Mucosa of descending colon (tissue), 3 donors: ENCODE results near the gene TEX261. TPM values are rescaled to one million over a fixed set of nuclear protein-coding genes. Genes with fewer than 3 reads are reported as not detected.

Experiments used
- ATAC-seq: fragments of 200-7000 bp; cut with Tn5 transposase; one replicate; pipeline ENCODE4 v1.9.1; 2020; ENCODE audit warnings: mild to moderate bottlenecking, moderate library complexity
- DNase-seq, 3 donors: peaks; one replicate each; pipeline ENCODE4 v3.0.0-alpha.2; 2020
- H3K36me3 ChIP-seq: fragments of 200-600 bp; one replicate; pipeline ENCODE4 v1.8.0; 2021; ENCODE audit warnings: low read depth, mild to moderate bottlenecking
- H3K4me1 ChIP-seq: fragments of 200-600 bp; one replicate; pipeline ENCODE4 v1.8.0; 2021; ENCODE audit warnings: low read depth, mild to moderate bottlenecking
- H3K4me3 ChIP-seq: fragments of 200-600 bp; one replicate; pipeline ENCODE4 v1.8.0; 2021; ENCODE audit warnings: mild to moderate bottlenecking
- H3K9me3 ChIP-seq: fragments of 200-600 bp; one replicate; pipeline ENCODE4 v1.8.0; 2021; ENCODE audit warnings: mild to moderate bottlenecking
- intact Hi-C, 2 donors: fragments of 100-400 bp; cut with DNase I in 1 of 2; cut with micrococcal nuclease in 1 of 2; formaldehyde crosslinking; loops; one replicate each; pipeline versions ENCODE4 v1.11.0 to v1.11.1; 2022; cut with DNase I, micrococcal nuclease
- total RNA-seq, 3 donors: library from RNA; stranded (reverse); fragmentation: NEBNext Ultra II Directional in 2 of 3; extraction: Animal tissue kit (Norgen Biotek cat#: 25700) in 2 of 3; gene quantifications; one replicate each; pipeline versions ENCODE4 v1.2.1 to v1.2.4, GENCODE V29; 2021 to 2023
- TF ChIP-seq, protein P1 (sequence below): fragments of 200-600 bp; IDR thresholded peaks from one replicate; pipeline ENCODE4 v1.8.0; 2022; ENCODE audit warnings: antibody characterized with exemption, mild to moderate bottlenecking
- donor health status: DM: no; HTN: no; CAD: no; lungs with moderate emphysema.
- donor health status: DM: no; HTN: no; CAD: no.
- donor health status: DM: no; HTN: yes; CAD: no.

The TEX261 gene
- total RNA-seq, 3 donors from 2014 or later, result 51.0 to 63.0 (median 51.4) TPM

DNA sequence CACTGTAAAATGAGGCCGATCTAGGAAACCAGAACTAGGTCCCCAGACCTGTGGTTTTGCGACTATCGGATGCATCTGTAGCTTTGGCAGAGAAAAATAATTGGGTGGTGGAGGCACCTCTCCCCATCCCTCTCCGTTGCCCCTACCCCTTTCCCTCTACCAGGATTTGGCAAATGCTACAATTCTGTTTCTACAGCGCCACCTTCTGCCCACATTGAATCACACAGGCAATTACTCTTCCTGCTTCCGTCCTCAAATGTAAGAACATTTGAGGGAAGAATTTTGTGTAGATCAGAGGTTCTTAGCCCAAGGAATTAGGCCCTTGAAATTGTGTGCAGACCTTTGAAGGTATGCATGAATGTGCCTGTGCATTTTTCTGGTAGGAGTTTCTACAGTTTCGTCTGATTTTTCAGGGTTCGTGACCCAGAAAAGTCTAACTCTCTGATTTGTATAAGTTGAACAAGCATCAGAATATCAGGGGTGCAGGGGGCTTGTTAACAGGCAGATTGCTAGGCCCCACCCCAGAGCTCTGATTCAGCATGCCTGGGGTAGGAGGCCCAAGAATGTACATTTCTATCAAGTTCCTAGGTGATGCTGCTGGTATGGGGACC is 47.7 kb downstream of the TEX261 start:
- Histone ChIP-seq H3K36me3 (no peaks in the 10 kb centered on the region), H3K4me1 (peaks cover 3% of the 10 kb centered on the region), H3K4me3 (no peak overlapping the region), H3K9me3 (no peaks in the 10 kb centered on the region)
- intact Hi-C loops, result loop anchor here in 1 of 2 donors (5.0 kb wide), 1 partner anchor 85 kb away; no protein-coding TSS in a partner anchor
- ATAC-seq, result peak; percentile 51
- TF ChIP-seq, protein P1, sequence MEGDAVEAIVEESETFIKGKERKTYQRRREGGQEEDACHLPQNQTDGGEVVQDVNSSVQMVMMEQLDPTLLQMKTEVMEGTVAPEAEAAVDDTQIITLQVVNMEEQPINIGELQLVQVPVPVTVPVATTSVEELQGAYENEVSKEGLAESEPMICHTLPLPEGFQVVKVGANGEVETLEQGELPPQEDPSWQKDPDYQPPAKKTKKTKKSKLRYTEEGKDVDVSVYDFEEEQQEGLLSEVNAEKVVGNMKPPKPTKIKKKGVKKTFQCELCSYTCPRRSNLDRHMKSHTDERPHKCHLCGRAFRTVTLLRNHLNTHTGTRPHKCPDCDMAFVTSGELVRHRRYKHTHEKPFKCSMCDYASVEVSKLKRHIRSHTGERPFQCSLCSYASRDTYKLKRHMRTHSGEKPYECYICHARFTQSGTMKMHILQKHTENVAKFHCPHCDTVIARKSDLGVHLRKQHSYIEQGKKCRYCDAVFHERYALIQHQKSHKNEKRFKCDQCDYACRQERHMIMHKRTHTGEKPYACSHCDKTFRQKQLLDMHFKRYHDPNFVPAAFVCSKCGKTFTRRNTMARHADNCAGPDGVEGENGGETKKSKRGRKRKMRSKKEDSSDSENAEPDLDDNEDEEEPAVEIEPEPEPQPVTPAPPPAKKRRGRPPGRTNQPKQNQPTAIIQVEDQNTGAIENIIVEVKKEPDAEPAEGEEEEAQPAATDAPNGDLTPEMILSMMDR, result peak; percentile 30
- peak in 1 of 3 donors; percentile 68 for DNase-seq

DNA sequence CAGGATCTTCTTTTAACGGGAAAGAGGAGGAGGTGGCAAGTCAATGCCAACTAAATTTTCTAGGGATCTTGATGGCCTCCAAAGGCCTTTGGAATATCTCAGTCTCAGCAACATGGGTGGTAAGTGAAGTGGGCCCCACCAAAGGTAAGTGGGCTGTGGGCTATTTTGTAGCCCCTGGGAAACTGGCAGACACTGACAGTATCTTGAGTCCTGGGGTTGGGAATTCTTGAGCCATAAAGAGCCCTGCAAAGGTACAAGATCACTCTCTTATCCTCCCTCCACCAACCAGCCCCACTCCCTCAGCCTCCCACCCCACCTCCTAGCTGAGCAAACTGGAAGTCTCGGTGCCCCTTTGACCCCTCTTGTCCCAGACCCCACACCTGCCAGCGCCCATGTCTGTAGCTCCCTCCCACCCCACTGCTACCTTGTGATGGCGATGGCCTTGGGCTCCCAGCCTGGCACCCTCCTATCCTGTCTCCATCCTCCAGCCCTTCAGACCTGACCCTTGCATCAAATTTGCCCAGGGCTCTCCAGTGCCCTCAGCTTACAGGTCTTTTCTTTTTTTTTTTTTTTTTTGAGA is 50.5 kb downstream of the TEX261 start:
- Histone ChIP-seq H3K9me3 (no peaks in the 10 kb centered on the region), H3K4me1 (peaks cover 3% of the 10 kb centered on the region), H3K4me3 (no peak overlapping the region), H3K36me3 (no peaks in the 10 kb centered on the region)
- TF ChIP-seq, protein P1, result no peak
- DNase-seq (no peak), ATAC-seq (no peak)
- intact Hi-C loops, result no loop called here

DNA sequence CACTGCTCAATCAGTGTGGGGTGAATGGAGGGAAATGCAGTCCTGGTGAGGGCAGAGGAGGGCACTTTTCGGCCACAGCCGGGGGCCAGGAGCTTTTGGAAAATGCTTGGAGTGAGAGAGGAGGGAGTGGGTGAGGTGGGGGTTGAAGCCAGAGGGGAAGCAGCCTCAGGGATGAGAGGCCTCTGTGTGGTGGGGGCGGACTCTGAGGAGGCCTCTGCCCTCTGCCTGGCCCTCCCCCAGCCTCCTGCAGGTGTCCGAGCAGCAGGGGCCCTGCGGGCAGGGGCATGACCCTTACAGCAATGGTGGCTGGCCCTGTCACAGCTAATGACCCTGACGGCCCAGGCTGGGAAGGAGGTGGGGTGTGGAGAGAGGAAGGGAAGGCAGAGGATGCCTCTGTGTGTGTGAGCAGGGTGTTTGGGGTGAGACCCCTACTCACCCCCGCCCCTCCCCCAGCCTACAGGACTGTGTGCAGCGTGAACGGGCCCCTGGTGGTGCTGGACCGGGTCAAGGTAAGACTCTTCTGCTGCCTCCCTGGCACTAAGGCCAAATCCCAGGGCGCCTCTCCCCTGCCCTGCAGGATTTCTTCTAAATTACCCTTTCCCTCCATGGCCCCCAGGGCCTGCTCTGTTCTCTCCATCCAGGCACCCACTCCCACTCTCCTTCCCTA is 51.3 kb downstream of the TEX261 start:
- no peak overlapping the region for H3K4me3 ChIP-seq
- DNase-seq (no peak), ATAC-seq (no peak)
- intact Hi-C loops, result no loop called here
- TF ChIP-seq, protein P1, result no peak
- no peaks in the 10 kb centered on the region for H3K9me3 ChIP-seq
- H3K4me1 ChIP-seq, result peaks cover 2% of the 10 kb centered on the region
- H3K36me3 ChIP-seq, result no peaks in the 10 kb centered on the region

DNA sequence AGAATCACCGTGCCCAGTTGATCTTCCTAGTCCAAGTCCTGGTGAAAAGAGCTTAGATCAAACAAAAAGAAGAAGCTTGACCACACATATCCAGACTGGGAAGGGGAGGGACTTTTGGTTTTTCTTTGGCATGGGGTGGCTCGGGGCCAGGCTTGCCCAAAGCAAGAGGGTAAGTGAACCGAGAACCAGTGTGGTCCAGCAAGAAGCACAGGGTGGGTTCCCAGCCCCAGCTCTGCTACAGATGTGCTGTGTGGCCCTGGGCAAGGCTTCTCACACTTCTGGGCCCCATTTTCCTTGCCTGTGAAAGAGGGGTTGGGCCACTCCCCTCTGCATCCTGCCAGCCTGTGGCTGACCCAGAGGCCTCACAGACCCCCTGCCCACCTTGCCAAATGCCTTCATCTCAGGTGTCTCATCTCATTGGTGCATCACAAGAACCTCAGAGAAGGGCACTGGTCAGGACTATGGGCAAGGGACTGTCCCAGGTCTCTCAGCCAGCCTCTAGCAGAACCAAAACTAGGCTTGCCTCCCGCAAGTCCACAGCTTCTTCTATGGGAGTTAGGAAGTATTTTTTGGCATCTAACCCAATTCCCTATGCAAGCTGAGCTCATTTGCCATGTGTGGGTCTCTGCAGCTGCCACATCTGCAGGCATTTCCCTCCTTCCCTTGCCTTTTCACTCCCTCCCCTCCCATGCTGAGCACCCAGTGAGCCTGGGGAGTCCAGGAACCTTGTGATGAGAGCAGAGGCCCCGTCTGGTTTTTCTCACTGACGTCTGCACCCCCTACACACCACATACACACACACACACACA is 52.1 kb downstream of the TEX261 start:
- no peak for DNase-seq
- intact Hi-C loops, result no loop called here
- TF ChIP-seq, protein P1, result no peak
- H3K4me3 ChIP-seq, result no peak overlapping the region
- ATAC-seq, result no peak
- no peaks in the 10 kb centered on the region for H3K4me1 ChIP-seq
- H3K36me3 ChIP-seq, result no peaks in the 10 kb centered on the region
- H3K9me3 ChIP-seq, result no peaks in the 10 kb centered on the region

DNA sequence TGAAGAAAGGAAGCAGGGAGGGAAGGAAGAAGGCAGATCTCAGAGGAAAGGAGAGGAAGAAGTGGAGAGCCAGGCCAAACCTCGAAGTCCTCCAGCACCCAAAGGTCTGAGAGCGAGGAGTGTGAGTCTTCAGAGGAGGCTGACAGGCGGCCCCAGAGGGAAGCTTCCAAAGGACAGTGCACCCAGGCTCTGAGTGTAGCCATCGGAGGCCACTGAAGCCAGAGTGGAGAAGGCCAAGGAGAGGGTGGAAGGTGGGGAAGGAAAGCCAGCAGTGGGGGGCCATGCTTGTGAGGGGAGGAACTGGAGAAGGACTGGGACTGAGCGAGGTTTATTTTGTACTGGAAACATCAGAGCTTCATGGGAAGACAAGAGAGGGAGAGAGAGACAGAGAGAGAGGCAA is 53.0 kb downstream of the TEX261 start:
- no peak for DNase-seq
- intact Hi-C loops, result no loop called here

More for the DNA sequence above, 53.0 kb downstream of the TEX261 start:
- no peak for ATAC-seq
- TF ChIP-seq, protein P1, result no peak
- Histone ChIP-seq H3K4me3 (no peak overlapping the region), H3K4me1 (no peaks in the 10 kb centered on the region), H3K36me3 (no peaks in the 10 kb centered on the region), H3K9me3 (no peaks in the 10 kb centered on the region)
